Amniotic epithelial cell (primary cell): ENCODE data around the gene TFCP2L1.

ENCODE experiments used
- DNase-seq: peaks from one replicate; pipeline ENCODE4 v3.0.0-alpha.2; 2010; ENCODE audit warnings: low read depth

Gene TFCP2L1

GRCh38 chr2:121218386-121218938 is 66.5 kb downstream of the TFCP2L1 start:
- DNase-seq, result no peak

- no peak for DNase-seq
Measured at GRCh38 chr2:121217627-121218026, 67.4 kb downstream of the TFCP2L1 start.

- DNase-seq, result no peak
Measured at GRCh38 chr2:121214296-121214695, 70.7 kb downstream of the TFCP2L1 start.

- DNase-seq, result no peak
Measured at GRCh38 chr2:121213386-121213785, 71.6 kb downstream of the TFCP2L1 start.

GRCh38 chr2:121212661-121213325 is 72.2 kb downstream of the TFCP2L1 start:
- no peak for DNase-seq

- no peak for DNase-seq
Measured at GRCh38 chr2:121211689-121212151, 73.3 kb downstream of the TFCP2L1 start.

- no peak for DNase-seq
Measured at GRCh38 chr2:121211251-121211650, 73.8 kb downstream of the TFCP2L1 start.

GRCh38 chr2:121210691-121211090 is 74.3 kb downstream of the TFCP2L1 start:
- DNase-seq, result no peak

- DNase-seq, result no peak
Measured at GRCh38 chr2:121209014-121209610, 75.9 kb downstream of the TFCP2L1 start.

GRCh38 chr2:121207494-121207893 is 77.5 kb downstream of the TFCP2L1 start:
- DNase-seq, result no peak

- no peak for DNase-seq
Measured at GRCh38 chr2:121205321-121205942, 79.6 kb downstream of the TFCP2L1 start.

GRCh38 chr2:121203591-121204249 is 81.3 kb downstream of the TFCP2L1 start:
- DNase-seq, result no peak

- peak; percentile 44 for DNase-seq
Measured at GRCh38 chr2:121202541-121203310, 82.3 kb downstream of the TFCP2L1 start.

- no peak for DNase-seq
Measured at GRCh38 chr2:121201796-121202195, 83.2 kb downstream of the TFCP2L1 start.

GRCh38 chr2:121200419-121201315 is 84.3 kb downstream of the TFCP2L1 start:
- no peak for DNase-seq

- no peak for DNase-seq
Measured at GRCh38 chr2:121200011-121200347, 85.0 kb downstream of the TFCP2L1 start.

- DNase-seq, result no peak
Measured at GRCh38 chr2:121199281-121200010, 85.6 kb downstream of the TFCP2L1 start.

GRCh38 chr2:121197369-121198091 is 87.5 kb downstream of the TFCP2L1 start:
- DNase-seq, result peak; percentile 80

GRCh38 chr2:121196849-121197155 is 88.2 kb downstream of the TFCP2L1 start:
- DNase-seq, result no peak
